H9 (cell line): Measurements from ENCODE around the gene KCND2. TPM values are rescaled to one million over a fixed set of nuclear protein-coding genes. Genes with fewer than 3 reads are reported as not detected.

ENCODE experiments used
- DNase-seq: peaks from one replicate; pipeline ENCODE4 v3.0.0-alpha.2; 2017
- H2AFZ ChIP-seq: one replicate; pipeline ENCODE4 v1.6.1; 2013; ENCODE audit warnings: mild to moderate bottlenecking, low read length, control low read depth, moderate library complexity
- H2AK5ac ChIP-seq: 2 replicates; pipeline ENCODE4 v1.6.1; 2013; ENCODE audit warnings: low read length, control low read depth, mixed read lengths; ENCODE audit not compliant: insufficient read length
- H2BK120ac ChIP-seq: one replicate; pipeline ENCODE4 v1.6.1; 2013; ENCODE audit warnings: low read depth, mild to moderate bottlenecking, low read length, control low read depth, inconsistent platforms; ENCODE audit not compliant: poor library complexity, severe bottlenecking
- H2BK12ac ChIP-seq: 2 replicates; pipeline ENCODE4 v1.6.1; 2013; ENCODE audit warnings: low read length, control low read depth, mixed read lengths, low read depth; ENCODE audit not compliant: insufficient read length
- H2BK15ac ChIP-seq: 2 replicates; pipeline ENCODE4 v1.6.1; 2013; ENCODE audit warnings: low read depth, low read length, control low read depth
- H2BK20ac ChIP-seq: one replicate; pipeline ENCODE4 v1.6.1; 2013; ENCODE audit warnings: low read depth, mild to moderate bottlenecking, low read length, control low read depth, inconsistent platforms; ENCODE audit not compliant: poor library complexity, severe bottlenecking
- H2BK5ac ChIP-seq: 2 replicates; pipeline ENCODE4 v1.6.1; 2013; ENCODE audit warnings: low read length, control low read depth, mixed read lengths; ENCODE audit not compliant: insufficient read length
- H3K14ac ChIP-seq: 2 replicates; pipeline ENCODE4 v1.6.1; 2013; ENCODE audit warnings: low read length, control low read depth; ENCODE audit not compliant: insufficient read depth
- H3K18ac ChIP-seq: 2 replicates; pipeline ENCODE4 v1.6.1; 2013; ENCODE audit warnings: low read depth, mild to moderate bottlenecking, mixed read lengths, low read length, control low read depth; ENCODE audit not compliant: insufficient read length
- H3K23ac ChIP-seq: 2 replicates; pipeline ENCODE4 v1.6.1; 2013; ENCODE audit warnings: low read length, control low read depth, mixed read lengths, low read depth; ENCODE audit not compliant: insufficient read length
- H3K23me2 ChIP-seq: 2 replicates; pipeline ENCODE4 v1.6.1; 2013; ENCODE audit warnings: low read depth, mild to moderate bottlenecking, mixed read lengths, low read length, control low read depth; ENCODE audit not compliant: insufficient read length, poor library complexity, severe bottlenecking
- H3K27ac ChIP-seq: 2 replicates; pipeline ENCODE4 v1.5.1; 2013; ENCODE audit warnings: low read length, control low read depth, mixed read lengths, low read depth; ENCODE audit not compliant: insufficient read length
- H3K27me3 ChIP-seq: 2 replicates; pipeline ENCODE4 v1.6.1; 2013; ENCODE audit warnings: low read length, control low read depth, inconsistent platforms; ENCODE audit not compliant: insufficient read depth
- H3K4ac ChIP-seq: 2 replicates; pipeline ENCODE4 v1.6.1; 2013; ENCODE audit warnings: low read depth, mild to moderate bottlenecking, control low read depth, inconsistent platforms, low read length, moderate library complexity
- H3K4me1 ChIP-seq: 2 replicates; pipeline ENCODE4 v1.6.1; 2013; ENCODE audit warnings: low read length, control low read depth, inconsistent platforms; ENCODE audit not compliant: insufficient read depth
- H3K4me2 ChIP-seq: 2 replicates; pipeline ENCODE4 v1.6.1; 2013; ENCODE audit warnings: low read length, control low read depth, mixed read lengths; ENCODE audit not compliant: insufficient read length, insufficient read depth
- H3K56ac ChIP-seq: 2 replicates; pipeline ENCODE4 v1.6.1; 2013; ENCODE audit warnings: low read depth, mild to moderate bottlenecking, mixed read lengths, low read length, control low read depth; ENCODE audit not compliant: insufficient read length
- H3K79me1 ChIP-seq: 2 replicates; pipeline ENCODE4 v1.6.1; 2013; ENCODE audit warnings: low read depth, mild to moderate bottlenecking, moderate library complexity, low read length, control low read depth, inconsistent platforms; ENCODE audit not compliant: insufficient read depth, poor library complexity, severe bottlenecking
- H3K79me2 ChIP-seq: 2 replicates; pipeline ENCODE4 v1.6.1; 2013; ENCODE audit warnings: low read length, control low read depth, inconsistent platforms; ENCODE audit not compliant: insufficient read depth
- H3K9ac ChIP-seq: 2 replicates; pipeline ENCODE4 v1.6.1; 2013; ENCODE audit warnings: low read length, control low read depth, mixed read lengths; ENCODE audit not compliant: insufficient read length; ENCODE audit errors: extremely low read depth
- H3K9me3 ChIP-seq: one replicate; pipeline ENCODE4 v1.6.1; 2013; ENCODE audit warnings: low read depth, low read length, inconsistent platforms; ENCODE audit not compliant: control insufficient read depth
- H3T11ph ChIP-seq: one replicate; pipeline ENCODE4 v1.6.1; 2013; ENCODE audit warnings: mild to moderate bottlenecking, low read length, control low read depth, inconsistent platforms
- H4K20me1 ChIP-seq: one replicate; pipeline ENCODE4 v1.6.1; 2013; ENCODE audit not compliant: control insufficient read depth, insufficient read length, insufficient read depth
- H4K5ac ChIP-seq: 2 replicates; pipeline ENCODE4 v1.6.1; 2013; ENCODE audit warnings: low read depth, mild to moderate bottlenecking, mixed read lengths, low read length, control low read depth; ENCODE audit not compliant: insufficient read length
- H4K8ac ChIP-seq: replicated peaks from 2 replicates; pipeline ENCODE4 v1.6.1; 2013; ENCODE audit warnings: low read length, control low read depth, mixed read lengths, low read depth; ENCODE audit not compliant: insufficient read length
- H4K91ac ChIP-seq: 2 replicates; pipeline ENCODE4 v1.6.1; 2013; ENCODE audit warnings: low read depth, mild to moderate bottlenecking, moderate library complexity, mixed read lengths, low read length, control low read depth; ENCODE audit not compliant: insufficient read length
- H3K27ac Mint-ChIP-seq, 3 experiments: 2 replicates in 2 of 3; 3 replicates in 1 of 3; pipeline ENCODE4 v1.8.0; 2020 to 2021; ENCODE audit warnings: mixed read lengths in 3 of 3, mild to moderate bottlenecking in 1 of 3, moderate library complexity in 1 of 3
- H3K27me3 Mint-ChIP-seq: 2 replicates; pipeline ENCODE4 v1.8.0; 2021; ENCODE audit warnings: low read depth, mild to moderate bottlenecking, moderate library complexity, mixed read lengths
- H3K36me3 Mint-ChIP-seq, 3 experiments: 2 replicates in 2 of 3; 3 replicates in 1 of 3; pipeline ENCODE4 v1.8.0; 2020 to 2021; ENCODE audit warnings: low read depth in 3 of 3, mixed read lengths in 3 of 3; ENCODE audit not compliant: insufficient read depth in 1 of 3
- H3K4me1 Mint-ChIP-seq, 2 experiments: 2 replicates each; pipeline ENCODE4 v1.8.0; 2020; ENCODE audit warnings: mixed read lengths in 2 of 2
- H3K4me3 Mint-ChIP-seq, 2 experiments: 2 replicates in 1 of 2; 3 replicates in 1 of 2; pipeline ENCODE4 v1.8.0; 2020 to 2021; ENCODE audit warnings: mild to moderate bottlenecking in 2 of 2, mixed read lengths in 2 of 2, moderate library complexity in 1 of 2
- H3K9me3 Mint-ChIP-seq, 2 experiments: 2 replicates in 1 of 2; 3 replicates in 1 of 2; pipeline ENCODE4 v1.8.0; 2020; ENCODE audit warnings: mild to moderate bottlenecking in 2 of 2, mixed read lengths in 2 of 2, moderate library complexity in 1 of 2
- CTCF ChIP-seq: fragments of 200-600 bp; sonication (generic); conservative IDR thresholded peaks from 3 replicates; pipeline ENCODE4 v1.8.0; 2021; ENCODE audit warnings: antibody characterized with exemption, mild to moderate bottlenecking
- total RNA-seq: library from RNA; stranded (reverse); gene quantifications from 2 replicates; pipeline ENCODE4 v1.2.1, GENCODE V29; 2021

KCND2 gene
- total RNA-seq, 1 experiment from 2014 or later: 6.4 TPM

DNA sequence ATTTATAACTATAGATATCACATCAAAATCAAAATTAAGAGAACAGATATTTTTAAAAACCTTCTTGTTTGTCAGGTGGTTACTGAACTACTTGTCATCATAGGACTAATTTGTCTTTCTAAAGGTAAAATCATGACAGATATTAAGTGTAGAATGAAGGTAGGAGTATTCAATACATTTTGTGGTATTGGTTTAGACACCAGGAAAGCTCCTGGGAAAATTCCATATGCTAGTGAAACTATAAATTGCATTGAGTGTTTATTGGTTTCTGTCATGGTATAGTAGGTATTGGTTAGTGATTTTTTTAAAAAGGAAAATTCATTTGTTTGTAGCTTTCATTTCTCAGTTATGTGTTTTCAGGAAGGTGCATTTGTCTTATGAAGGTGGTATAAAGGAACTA, 132.7 kb downstream of the KCND2 start:
- no peaks in the 10 kb centered on the region for H4K20me1 ChIP-seq
- no peak overlapping the region for H3K23ac ChIP-seq

More for the DNA sequence above, 132.7 kb downstream of the KCND2 start:
- Histone ChIP-seq H3K27ac (no peak overlapping the region), H4K8ac (no peak overlapping the region), H3K9ac (no peak overlapping the region), H3K27me3 (no peaks in the 10 kb centered on the region), H3K18ac (no peak overlapping the region), H3K79me2 (no peaks in the 10 kb centered on the region), H2BK5ac (no peak overlapping the region), H3K4me1 (no peaks in the 10 kb centered on the region; the same call in 1 of the 2 replicates), H2AFZ (no peak overlapping the region), H3K9me3 (no peaks in the 10 kb centered on the region), H2BK15ac (no peak overlapping the region), H3K23me2 (no peaks in the 10 kb centered on the region), H3K14ac (no peak overlapping the region), H2BK120ac (no peak overlapping the region), H2BK12ac (no peak overlapping the region), H3T11ph (no peak overlapping the region), H3K56ac (no peak overlapping the region), H3K4ac (no peak overlapping the region), H4K5ac (no peak overlapping the region), H3K4me2 (no peak overlapping the region), H3K79me1 (no peaks in the 10 kb centered on the region), H2BK20ac (no peak overlapping the region), H2AK5ac (no peak overlapping the region), H4K91ac (no peak overlapping the region)
- no peak overlapping the region for H3K4me3 Mint-ChIP-seq
- no peaks in the 10 kb centered on the region for H3K36me3 Mint-ChIP-seq
- no peak for DNase-seq
- no peaks in the 10 kb centered on the region for H3K27me3 Mint-ChIP-seq
- no peak for TF ChIP-seq CTCF
- H3K9me3 Mint-ChIP-seq: no peaks in the 10 kb centered on the region
- peaks cover 9 to 13% of the 10 kb centered on the region in 2 experiments for H3K4me1 Mint-ChIP-seq
- no peak overlapping the region for H3K27ac Mint-ChIP-seq
